ENCODE data around the gene FAM241A. TPM values are rescaled to one million over a fixed set of nuclear protein-coding genes. Genes with fewer than 3 reads are reported as not detected.
"Not testable (repeated sequence)": the region's sequence is repeated elsewhere in the genome, so short reads cannot be mapped to it uniquely, and the experiment has no call there.

The FAM241A gene
- total RNA-seq, 2 donors from 2014 or later = 0.13 to 0.18 TPM

DNA sequence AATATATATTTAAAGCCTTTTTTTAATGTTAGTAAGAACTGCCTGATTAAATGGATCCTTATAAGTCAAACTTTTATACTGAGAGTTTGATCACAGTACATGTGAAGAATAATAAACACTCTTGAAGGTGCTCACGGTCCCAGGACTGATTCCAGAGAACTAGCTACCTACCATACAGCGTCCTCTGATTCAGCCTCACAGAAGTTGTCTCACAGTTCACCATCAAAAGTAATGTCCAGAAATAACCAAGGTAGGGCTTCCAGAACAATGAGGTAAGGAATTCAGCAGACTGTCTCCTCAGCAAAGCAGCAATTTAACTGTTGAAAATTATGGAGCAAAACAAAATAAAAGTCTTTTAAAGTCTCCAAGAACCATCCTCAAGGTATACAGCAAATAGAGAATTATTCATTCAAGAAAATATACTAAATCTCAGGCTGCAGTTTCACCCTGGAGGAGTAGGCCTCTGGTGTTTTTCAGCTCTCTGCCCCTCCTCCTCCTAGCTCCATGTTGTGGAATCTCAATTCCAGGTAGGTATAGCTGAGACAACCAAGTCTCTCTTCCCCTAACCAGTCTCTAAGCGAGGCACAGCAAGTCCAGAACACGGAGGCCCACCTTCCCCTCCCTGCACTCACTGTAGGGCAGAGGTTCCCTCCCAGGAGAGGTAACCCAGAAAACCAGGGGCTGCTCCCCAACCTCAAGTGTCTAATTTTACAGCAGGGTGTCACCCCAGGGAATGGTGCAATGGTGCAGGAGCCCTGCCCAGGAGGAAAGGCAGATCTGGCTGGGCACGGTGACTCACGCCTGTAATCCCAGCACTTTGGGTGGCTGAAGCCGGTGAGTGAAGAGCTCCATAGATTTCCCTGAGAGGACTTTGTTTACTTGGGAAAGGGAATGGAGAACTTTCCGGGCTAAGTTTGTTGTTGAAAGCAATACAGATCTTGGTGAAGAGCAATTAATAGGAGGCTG lies 28.6 kb downstream of the FAM241A start:
- H3K36me3 Mint-ChIP-seq (ENCODE audit: low read depth) = no peaks in the 10 kb centered on the region
- WGBS, 2 experiments (ENCODE audit: insufficient coverage in 1 of 2, insufficient read length in 1 of 2) = 90 to 100% methylated on average over 7 to 8 of the region's 8 CpGs
- Histone ChIP-seq H3K9me3 (ENCODE audit: control insufficient read depth, low read length) (no peaks in the 10 kb centered on the region), H3K27ac (ENCODE audit: low read depth, low read length) (no peak overlapping the region), H3K4me1 (ENCODE audit: control insufficient read depth, insufficient read depth, low read length) (no peaks in the 10 kb centered on the region), H3K36me3 (ENCODE audit: control insufficient read depth, insufficient read depth, low read length) (no peaks in the 10 kb centered on the region), H3K27me3 (ENCODE audit: control insufficient read depth, insufficient read depth, low read length, poor library complexity, severe bottlenecking) (no peaks in the 10 kb centered on the region), H3K4me3 (ENCODE audit: low read length) (no peak overlapping the region), H3K9ac (ENCODE audit: extremely low read depth, low read length, poor library complexity, severe bottlenecking) (no peak overlapping the region)
- DNase-seq = no peak
- H3K4me3 Mint-ChIP-seq = no peak overlapping the region
- H3K4me1 Mint-ChIP-seq = no peaks in the 10 kb centered on the region
- H3K27ac Mint-ChIP-seq = no peak overlapping the region
- peaks cover 5% of the 10 kb centered on the region for H3K27me3 Mint-ChIP-seq (ENCODE audit: insufficient read depth)
- no peaks in the 10 kb centered on the region for H3K9me3 Mint-ChIP-seq
- TF ChIP-seq, protein P1, sequence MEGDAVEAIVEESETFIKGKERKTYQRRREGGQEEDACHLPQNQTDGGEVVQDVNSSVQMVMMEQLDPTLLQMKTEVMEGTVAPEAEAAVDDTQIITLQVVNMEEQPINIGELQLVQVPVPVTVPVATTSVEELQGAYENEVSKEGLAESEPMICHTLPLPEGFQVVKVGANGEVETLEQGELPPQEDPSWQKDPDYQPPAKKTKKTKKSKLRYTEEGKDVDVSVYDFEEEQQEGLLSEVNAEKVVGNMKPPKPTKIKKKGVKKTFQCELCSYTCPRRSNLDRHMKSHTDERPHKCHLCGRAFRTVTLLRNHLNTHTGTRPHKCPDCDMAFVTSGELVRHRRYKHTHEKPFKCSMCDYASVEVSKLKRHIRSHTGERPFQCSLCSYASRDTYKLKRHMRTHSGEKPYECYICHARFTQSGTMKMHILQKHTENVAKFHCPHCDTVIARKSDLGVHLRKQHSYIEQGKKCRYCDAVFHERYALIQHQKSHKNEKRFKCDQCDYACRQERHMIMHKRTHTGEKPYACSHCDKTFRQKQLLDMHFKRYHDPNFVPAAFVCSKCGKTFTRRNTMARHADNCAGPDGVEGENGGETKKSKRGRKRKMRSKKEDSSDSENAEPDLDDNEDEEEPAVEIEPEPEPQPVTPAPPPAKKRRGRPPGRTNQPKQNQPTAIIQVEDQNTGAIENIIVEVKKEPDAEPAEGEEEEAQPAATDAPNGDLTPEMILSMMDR (conservative IDR thresholded peaks at IDR 0.05) = no peak

DNA sequence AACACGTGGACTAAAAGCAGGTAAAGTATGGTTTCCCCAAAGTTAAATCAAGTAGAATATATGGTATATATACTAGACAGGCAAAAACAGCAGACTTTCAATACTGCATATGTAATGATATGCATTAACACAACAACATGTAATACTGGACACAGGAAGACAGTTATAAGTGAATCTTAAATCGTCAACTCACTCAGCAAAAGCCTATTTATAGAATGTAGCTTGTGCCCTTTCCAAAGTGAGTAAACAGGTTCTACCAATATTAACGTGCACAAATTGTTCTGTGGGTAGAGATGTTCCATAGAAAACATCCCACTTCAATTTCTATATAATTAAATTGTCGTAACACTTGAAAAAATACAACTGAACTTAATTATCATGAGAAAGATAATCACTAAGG lies 30.6 kb downstream of the FAM241A start:
- DNase-seq = no peak
- no peak overlapping the region for H3K27ac ChIP-seq (ENCODE audit: low read depth, low read length)
- 80 to 88% methylated on average over 1 to 3 of the region's 4 CpGs for WGBS, 2 experiments (ENCODE audit: insufficient coverage in 1 of 2, insufficient read length in 1 of 2)
- TF ChIP-seq, protein P1 (conservative IDR thresholded peaks at IDR 0.05) = no peak
- H3K4me1 ChIP-seq (ENCODE audit: control insufficient read depth, insufficient read depth, low read length) = no peaks in the 10 kb centered on the region
- no peaks in the 10 kb centered on the region for H3K36me3 ChIP-seq (ENCODE audit: control insufficient read depth, insufficient read depth, low read length)
- no peaks in the 10 kb centered on the region for H3K9me3 Mint-ChIP-seq
- no peaks in the 10 kb centered on the region for H3K9me3 ChIP-seq (ENCODE audit: control insufficient read depth, low read length)
- H3K27ac Mint-ChIP-seq = no peak overlapping the region
- H3K27me3 ChIP-seq (ENCODE audit: control insufficient read depth, insufficient read depth, low read length, poor library complexity, severe bottlenecking) = no peaks in the 10 kb centered on the region
- no peak overlapping the region for H3K9ac ChIP-seq (ENCODE audit: extremely low read depth, low read length, poor library complexity, severe bottlenecking)
- H3K27me3 Mint-ChIP-seq (ENCODE audit: insufficient read depth) = peaks cover 5% of the 10 kb centered on the region
- H3K4me3 ChIP-seq (ENCODE audit: low read length) = no peak overlapping the region
- no peaks in the 10 kb centered on the region for H3K36me3 Mint-ChIP-seq (ENCODE audit: low read depth)
- H3K4me1 Mint-ChIP-seq = no peaks in the 10 kb centered on the region
- H3K4me3 Mint-ChIP-seq = no peak overlapping the region

DNA sequence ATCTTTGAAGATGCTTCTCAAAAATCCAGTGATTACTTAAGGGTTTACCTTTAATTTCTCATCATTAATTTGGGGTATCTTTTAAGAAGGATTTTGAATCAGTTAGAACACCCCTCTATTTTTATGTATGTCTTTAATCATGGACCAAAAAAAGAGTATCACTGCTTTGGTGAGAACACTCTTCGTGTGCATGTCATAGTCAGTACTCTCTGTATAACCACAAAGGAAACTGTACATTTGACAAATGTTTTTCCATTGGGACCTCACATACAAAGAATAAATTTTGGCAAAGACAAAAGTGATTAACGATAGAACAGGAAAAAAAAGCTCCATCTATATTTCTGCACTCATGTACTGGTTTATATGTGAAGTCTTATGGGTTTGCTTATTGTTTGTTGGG lies 31.3 kb downstream of the FAM241A start:
- Histone ChIP-seq H3K9ac (ENCODE audit: extremely low read depth, low read length, poor library complexity, severe bottlenecking) (no peak overlapping the region), H3K36me3 (ENCODE audit: control insufficient read depth, insufficient read depth, low read length) (no peaks in the 10 kb centered on the region), H3K27me3 (ENCODE audit: control insufficient read depth, insufficient read depth, low read length, poor library complexity, severe bottlenecking) (no peaks in the 10 kb centered on the region), H3K4me1 (ENCODE audit: control insufficient read depth, insufficient read depth, low read length) (no peaks in the 10 kb centered on the region), H3K9me3 (ENCODE audit: control insufficient read depth, low read length) (no peaks in the 10 kb centered on the region), H3K4me3 (ENCODE audit: low read length) (no peak overlapping the region), H3K27ac (ENCODE audit: low read depth, low read length) (no peak overlapping the region)
- no peak for DNase-seq
- Mint-ChIP-seq H3K27ac (no peak overlapping the region), H3K4me3 (no peak overlapping the region), H3K9me3 (no peaks in the 10 kb centered on the region), H3K27me3 (ENCODE audit: insufficient read depth) (peaks cover 5% of the 10 kb centered on the region), H3K36me3 (ENCODE audit: low read depth) (no peaks in the 10 kb centered on the region), H3K4me1 (no peaks in the 10 kb centered on the region)
- TF ChIP-seq, protein P1 (conservative IDR thresholded peaks at IDR 0.05) = no peak
- WGBS, 2 experiments (ENCODE audit: insufficient coverage in 1 of 2, insufficient read length in 1 of 2) = 98 to 100% methylated on average over 1 to 2 of the region's 2 CpGs

DNA sequence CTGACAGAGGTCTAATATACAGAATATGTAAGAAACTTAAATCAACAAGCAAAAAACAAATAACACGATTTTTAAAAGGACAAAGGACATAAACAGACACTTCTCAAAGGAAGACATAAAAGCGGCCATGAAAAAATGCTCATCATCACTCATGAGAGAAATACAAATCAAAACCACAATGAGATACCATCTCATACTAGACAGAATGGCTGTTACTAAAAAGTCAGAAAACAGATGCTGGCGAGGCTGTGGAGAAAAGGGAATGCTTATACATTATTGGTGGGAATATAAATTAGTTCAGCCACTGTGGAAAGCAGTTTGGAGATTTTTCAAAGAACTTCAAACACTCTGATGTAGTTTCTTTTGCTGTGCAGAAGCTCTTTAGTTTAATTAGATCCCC lies 33.5 kb downstream of the FAM241A start:
- H3K27ac Mint-ChIP-seq; H3K4me3 ChIP-seq (ENCODE audit: low read length); H3K27ac ChIP-seq (ENCODE audit: low read depth, low read length); H3K4me3 Mint-ChIP-seq; H3K27me3 Mint-ChIP-seq (ENCODE audit: insufficient read depth); DNase-seq; H3K9me3 Mint-ChIP-seq; H3K27me3 ChIP-seq (ENCODE audit: control insufficient read depth, insufficient read depth, low read length, poor library complexity, severe bottlenecking); H3K36me3 Mint-ChIP-seq (ENCODE audit: low read depth); H3K36me3 ChIP-seq (ENCODE audit: control insufficient read depth, insufficient read depth, low read length); H3K9me3 ChIP-seq (ENCODE audit: control insufficient read depth, low read length); H3K9ac ChIP-seq (ENCODE audit: extremely low read depth, low read length, poor library complexity, severe bottlenecking); H3K4me1 ChIP-seq (ENCODE audit: control insufficient read depth, insufficient read depth, low read length): not testable (repeated sequence)
- H3K4me1 Mint-ChIP-seq = peaks cover 11% of the 10 kb centered on the region
- WGBS, 2 experiments (ENCODE audit: insufficient coverage in 1 of 2, insufficient read length in 1 of 2) = 89% methylated on average over 3 of the region's 3 CpGs

Data from endodermal cell (in vitro differentiated cells).